Measurements from ENCODE around the gene CCDC88B.

DNA sequence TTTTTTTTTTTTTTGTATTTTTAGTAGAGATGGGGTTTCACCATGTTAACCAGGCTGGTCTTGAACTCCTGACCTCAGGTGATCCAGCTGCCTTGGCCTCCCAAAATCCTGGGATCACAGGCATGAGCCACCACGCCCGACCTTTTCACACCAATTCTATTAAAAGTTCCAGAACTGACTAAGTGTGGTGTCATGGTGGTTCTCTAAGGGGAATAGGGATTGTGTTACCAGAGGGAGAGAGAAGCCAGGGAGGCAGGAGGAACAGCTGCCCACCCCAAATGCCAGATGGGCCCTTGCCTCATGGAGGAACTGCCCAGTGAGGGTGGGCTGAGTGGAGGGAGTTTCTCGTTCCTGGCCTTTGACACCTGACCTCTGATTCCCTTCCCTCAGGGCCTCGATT is 24.9 kb downstream of the CCDC88B start:
- TF ChIP-seq, protein P1, sequence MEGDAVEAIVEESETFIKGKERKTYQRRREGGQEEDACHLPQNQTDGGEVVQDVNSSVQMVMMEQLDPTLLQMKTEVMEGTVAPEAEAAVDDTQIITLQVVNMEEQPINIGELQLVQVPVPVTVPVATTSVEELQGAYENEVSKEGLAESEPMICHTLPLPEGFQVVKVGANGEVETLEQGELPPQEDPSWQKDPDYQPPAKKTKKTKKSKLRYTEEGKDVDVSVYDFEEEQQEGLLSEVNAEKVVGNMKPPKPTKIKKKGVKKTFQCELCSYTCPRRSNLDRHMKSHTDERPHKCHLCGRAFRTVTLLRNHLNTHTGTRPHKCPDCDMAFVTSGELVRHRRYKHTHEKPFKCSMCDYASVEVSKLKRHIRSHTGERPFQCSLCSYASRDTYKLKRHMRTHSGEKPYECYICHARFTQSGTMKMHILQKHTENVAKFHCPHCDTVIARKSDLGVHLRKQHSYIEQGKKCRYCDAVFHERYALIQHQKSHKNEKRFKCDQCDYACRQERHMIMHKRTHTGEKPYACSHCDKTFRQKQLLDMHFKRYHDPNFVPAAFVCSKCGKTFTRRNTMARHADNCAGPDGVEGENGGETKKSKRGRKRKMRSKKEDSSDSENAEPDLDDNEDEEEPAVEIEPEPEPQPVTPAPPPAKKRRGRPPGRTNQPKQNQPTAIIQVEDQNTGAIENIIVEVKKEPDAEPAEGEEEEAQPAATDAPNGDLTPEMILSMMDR (IDR thresholded peaks at IDR 0.05; ENCODE audit: low read depth, low read length): no peak
- TF ChIP-seq EZH2phosphoT487 (IDR thresholded peaks at IDR 0.05; ENCODE audit: low read depth): no peak

All from OCI-LY3 (cell line).